HG03103 (cell line): ENCODE results near the gene NPEPL1.
"Not testable (repeated sequence)": the region's sequence is repeated elsewhere in the genome, so short reads cannot be mapped to it uniquely, and the experiment has no call there.

Experiments used
- ATAC-seq: cut with Tn5 transposase; IDR thresholded peaks from one replicate; pipeline ENCODE4 v1.9.1; 2021; ENCODE audit warnings: low read depth; ENCODE audit not compliant: unreplicated experiment

Gene NPEPL1, protein sequence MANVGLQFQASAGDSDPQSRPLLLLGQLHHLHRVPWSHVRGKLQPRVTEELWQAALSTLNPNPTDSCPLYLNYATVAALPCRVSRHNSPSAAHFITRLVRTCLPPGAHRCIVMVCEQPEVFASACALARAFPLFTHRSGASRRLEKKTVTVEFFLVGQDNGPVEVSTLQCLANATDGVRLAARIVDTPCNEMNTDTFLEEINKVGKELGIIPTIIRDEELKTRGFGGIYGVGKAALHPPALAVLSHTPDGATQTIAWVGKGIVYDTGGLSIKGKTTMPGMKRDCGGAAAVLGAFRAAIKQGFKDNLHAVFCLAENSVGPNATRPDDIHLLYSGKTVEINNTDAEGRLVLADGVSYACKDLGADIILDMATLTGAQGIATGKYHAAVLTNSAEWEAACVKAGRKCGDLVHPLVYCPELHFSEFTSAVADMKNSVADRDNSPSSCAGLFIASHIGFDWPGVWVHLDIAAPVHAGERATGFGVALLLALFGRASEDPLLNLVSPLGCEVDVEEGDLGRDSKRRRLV

GRCh38 chr20:58692579-58693225 lies at the start of gene NPEPL1:
Gene NPEPL1, plus strand, starts transcription at chr20:58692800. Its CDS starts 101 bp downstream, at chr20:58692901.
- peak; percentile 85 for ATAC-seq

- ATAC-seq: not testable (repeated sequence)
Measured at GRCh38 chr20:58642896-58643295, 49.7 kb upstream of the NPEPL1 start.

DNA sequence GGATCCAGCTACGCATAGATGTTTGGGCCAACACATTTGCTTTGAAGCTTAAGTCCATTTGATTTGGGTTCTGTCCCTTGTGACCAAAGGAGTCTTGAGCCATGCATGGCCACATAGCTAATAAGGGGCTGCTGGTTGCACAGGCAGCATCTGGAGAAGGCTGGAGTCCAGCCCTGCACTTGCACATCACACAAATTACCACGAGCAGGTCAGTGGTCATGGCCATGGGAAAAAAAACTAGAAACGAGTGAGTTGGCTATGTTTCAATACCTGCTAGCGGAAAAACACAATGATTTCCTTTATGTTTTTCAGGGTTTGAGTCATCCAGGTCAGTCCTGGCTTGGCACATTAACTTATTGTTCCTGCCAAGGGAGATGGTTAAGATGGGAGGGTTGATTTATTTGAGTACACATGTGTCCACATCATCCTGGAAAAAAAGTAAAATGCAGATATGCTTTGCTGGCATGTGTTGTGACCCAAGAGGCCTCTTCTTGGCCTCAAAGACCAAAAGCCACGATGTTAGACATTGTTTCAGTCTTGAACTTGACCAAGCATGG lies 47.1 kb upstream of the NPEPL1 start:
- no peak for ATAC-seq

GRCh38 chr20:58646257-58646656 lies 46.3 kb upstream of the NPEPL1 start:
- ATAC-seq: no peak

GRCh38 chr20:58646703-58647102 lies 45.9 kb upstream of the NPEPL1 start:
- ATAC-seq: no peak

GRCh38 chr20:58647162-58647795 lies 45.3 kb upstream of the NPEPL1 start:
- ATAC-seq: no peak

- no peak for ATAC-seq
Measured at GRCh38 chr20:58647796-58648501, 44.7 kb upstream of the NPEPL1 start.

GRCh38 chr20:58648502-58648825 lies 44.1 kb upstream of the NPEPL1 start:
- ATAC-seq: not testable (repeated sequence)

GRCh38 chr20:58649288-58650180 lies 43.1 kb upstream of the NPEPL1 start:
- ATAC-seq: no peak

DNA sequence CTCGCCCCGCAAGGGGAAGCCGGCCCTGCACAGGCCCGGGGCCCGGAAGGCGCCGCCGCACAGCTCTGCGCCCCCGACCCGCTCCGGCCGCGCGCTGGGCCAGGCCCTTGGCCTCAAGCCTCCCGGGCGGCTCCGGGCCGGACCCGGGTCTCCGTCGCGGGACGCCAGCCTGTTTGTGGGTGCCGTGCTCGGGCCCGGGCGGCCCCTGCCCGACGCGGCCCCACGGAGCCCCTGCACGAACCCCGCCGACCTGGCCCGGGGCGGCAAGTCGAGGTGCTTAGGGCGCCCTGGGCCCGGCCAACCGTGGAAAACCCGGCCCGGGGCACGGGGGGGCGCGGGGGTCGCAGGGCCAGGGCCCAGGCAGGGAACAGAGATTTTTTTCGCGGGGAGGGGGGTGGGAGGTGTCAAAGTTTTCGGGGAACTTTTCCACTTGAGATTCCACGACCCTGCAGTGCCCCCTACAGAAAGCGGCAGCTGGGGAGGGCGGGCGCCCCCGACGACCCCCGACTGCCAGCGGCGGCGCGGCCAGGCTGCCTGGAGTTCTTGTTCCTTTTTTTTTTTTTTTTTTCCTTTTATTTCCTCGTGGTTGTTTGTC lies 42.3 kb upstream of the NPEPL1 start:
- ATAC-seq: peak; percentile 5

GRCh38 chr20:58650776-58651558 lies 41.6 kb upstream of the NPEPL1 start, which contains the start of gene STX16:
Gene STX16, plus strand, starts transcription at chr20:58651283. Its CDS starts 724 bp downstream, at chr20:58652007.
- peak; percentile 49 for ATAC-seq

DNA sequence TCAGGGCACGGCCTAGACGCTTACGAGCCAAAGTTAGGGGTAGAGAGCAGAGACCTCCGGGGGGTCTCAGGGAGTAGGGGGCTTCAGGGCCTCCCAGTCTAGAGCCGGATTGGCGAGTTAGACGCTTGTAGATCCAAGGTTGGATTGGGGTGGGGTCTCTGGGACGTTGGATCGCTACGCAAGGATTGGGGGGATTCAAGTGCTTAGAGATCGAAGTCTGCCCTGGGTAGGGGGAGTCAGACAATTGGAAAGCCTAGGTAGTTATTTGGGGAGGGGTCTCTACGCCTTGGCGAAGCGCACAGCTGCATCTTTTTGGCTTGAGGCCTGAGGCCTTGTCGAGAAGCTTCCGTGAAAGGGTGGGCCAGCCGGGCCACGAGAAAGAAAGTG lies 41.0 kb upstream of the NPEPL1 start:
- no peak for ATAC-seq

DNA sequence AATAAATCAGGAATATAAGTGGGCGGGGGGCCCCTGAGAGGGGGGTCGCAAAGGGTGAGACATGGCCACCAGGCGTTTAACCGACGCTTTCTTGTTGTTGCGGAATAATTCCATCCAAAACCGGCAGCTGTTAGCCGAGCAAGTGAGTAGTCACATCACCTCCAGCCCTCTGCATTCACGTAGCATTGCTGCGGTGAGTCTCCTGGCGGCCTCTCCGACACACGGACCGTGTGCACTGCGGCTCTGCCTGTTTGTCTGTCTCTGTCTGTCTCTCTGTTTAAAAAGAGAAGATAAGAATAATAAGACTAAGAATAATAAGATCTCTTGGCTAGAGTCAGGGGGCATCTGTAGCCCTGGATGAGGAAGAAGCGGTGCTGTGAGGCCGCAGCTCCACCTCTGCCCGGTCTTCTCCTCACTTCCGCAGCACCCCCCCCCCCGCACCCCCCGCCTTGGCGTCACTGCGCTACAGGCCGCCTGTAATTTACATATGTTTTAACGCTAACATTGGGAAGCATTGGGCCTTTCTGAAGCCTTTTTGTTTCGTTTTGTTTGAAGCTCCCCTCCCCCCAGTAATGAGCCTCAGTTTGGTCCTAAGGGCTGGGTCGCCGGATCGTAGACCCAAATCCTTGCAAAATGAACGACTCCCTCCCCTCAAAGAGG lies 40.5 kb upstream of the NPEPL1 start:
- ATAC-seq: peak; percentile 38

DNA sequence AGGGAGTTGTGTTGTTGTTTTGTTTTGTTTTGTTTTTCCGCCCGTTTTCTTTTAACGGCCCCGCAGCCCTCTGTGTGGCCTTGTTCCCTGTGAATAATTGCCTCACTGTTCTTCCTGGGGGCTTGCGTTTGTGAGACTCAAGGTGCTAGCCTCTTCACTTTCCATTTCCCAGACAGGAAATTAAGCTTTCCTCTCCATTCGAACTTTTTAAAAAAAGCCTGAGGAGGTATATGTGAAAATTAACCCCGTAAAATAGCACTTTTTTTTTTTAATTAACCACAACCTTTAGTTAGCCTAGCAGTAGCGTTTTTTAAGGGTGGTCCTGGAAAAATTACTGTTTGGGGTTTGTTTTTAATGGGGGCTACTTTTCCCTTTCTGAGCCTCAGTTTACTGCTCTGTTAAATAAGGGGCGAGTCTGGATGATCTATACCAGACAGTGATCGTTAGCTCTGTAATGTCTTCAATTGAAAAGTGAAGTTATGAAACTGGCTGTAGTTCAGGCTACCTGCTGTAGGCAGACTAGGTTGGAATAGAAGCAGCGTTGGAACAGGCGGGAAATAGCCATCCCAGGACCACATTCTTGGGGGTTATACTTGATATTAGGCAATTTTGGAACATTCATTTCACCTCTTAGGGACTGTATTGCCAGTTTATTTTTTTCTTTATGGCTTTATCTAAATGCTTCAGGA lies 39.9 kb upstream of the NPEPL1 start:
- no peak for ATAC-seq

GRCh38 chr20:58654337-58654736 lies 38.3 kb upstream of the NPEPL1 start:
- no peak for ATAC-seq

- no peak for ATAC-seq
Measured at GRCh38 chr20:58655328-58656107, 37.1 kb upstream of the NPEPL1 start.
